Limb (tissue), 2 donors: ENCODE measurements around the gene DTNA.
A peak's percentile ranks its signal among the peaks of the same experiment; 100 is the strongest.

Experiments used
- DNase-seq, 2 donors: peaks; one replicate each; pipeline ENCODE4 v3.0.0-alpha.2; 2016; ENCODE audit errors: extremely low spot score in 2 of 2

DTNA gene

GRCh38 chr18:34805103-34805877 is 95.2 kb downstream of the DTNA start:
- no peak for DNase-seq

GRCh38 chr18:34805878-34806351 is 95.8 kb downstream of the DTNA start:
- no peak for DNase-seq

GRCh38 chr18:34806527-34806926 is 96.4 kb downstream of the DTNA start:
- DNase-seq = no peak

DNA sequence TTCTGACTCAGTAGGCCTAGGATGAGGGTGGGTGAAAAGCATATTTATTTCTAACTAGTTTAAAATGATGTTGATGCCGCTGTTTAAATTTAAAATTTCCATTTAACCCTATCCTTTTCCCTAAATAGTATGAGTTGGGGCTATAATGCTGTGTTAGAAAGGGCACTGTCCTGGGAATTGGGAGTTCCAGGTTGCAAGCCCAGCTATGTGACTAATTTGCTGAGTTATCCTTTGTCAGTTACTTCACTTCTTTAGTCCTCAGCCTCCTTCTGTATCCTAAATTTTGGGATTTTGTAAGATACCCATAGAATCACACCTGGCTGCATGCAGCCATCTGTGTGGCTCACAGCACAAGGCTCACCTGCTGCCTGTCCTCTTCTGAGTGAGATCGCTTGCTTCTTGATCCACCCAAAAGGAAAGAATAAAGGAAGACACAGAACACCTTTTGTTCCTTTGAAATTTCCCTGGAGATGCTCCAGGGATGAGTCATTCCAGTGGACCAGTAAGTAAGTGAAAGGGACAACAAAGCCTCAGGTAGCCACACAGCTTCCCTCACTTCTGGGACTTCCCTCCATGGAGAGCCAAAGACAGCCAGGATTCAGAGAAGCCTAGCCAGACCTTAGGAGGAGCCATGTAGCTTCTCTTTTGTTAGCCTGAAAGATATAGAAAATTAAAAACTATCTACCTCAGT is 97.2 kb downstream of the DTNA start:
- DNase-seq = no peak

DNA sequence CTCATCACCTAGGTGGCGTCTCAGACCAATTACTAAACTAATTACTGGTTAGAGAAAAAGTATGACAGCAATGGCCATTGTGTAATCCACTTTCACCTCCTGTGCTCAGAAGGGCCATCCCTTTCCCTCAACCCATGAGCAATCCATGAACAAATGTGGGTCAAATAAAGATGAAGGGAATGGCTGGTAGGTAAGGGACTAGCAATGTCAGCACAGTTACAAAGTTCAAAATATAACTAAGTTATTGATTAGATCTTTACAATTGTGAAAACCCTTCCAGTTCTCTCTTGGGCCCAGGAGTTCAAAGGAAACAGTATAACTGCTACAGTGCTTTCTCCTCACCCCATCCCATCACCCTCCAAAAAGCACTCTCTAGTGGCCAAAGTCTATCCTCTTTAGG is 98.3 kb downstream of the DTNA start:
- no peak for DNase-seq

GRCh38 chr18:34809451-34810072 is 99.5 kb downstream of the DTNA start:
- no peak for DNase-seq

- no peak for DNase-seq
These were observed 106.1 kb downstream of the DTNA start for GRCh38 chr18:34816183-34816582.

DNA sequence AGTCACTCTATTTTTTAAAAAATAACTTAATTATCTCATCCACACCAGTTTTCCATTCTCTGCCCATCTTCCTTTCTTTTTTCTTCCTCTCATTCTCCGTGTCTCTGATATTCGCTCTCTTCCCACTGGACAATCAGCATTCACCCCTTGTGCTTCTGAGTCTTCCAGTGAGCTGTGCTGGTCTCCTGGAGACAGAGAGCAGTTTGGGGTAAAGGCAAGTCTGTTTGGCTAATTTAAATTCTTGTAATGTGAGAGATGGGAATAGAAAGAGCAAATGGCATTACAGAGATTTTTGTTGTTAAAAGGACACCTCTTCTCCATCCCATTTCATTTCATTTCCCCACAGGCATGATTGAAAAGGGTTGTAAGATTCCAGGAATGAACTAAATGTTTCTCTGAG is 107.5 kb downstream of the DTNA start:
- no peak for DNase-seq

GRCh38 chr18:34818064-34818463 is 108.0 kb downstream of the DTNA start:
- no peak for DNase-seq

- DNase-seq = no peak
These were observed 110.4 kb downstream of the DTNA start for GRCh38 chr18:34820360-34821065.

DNA sequence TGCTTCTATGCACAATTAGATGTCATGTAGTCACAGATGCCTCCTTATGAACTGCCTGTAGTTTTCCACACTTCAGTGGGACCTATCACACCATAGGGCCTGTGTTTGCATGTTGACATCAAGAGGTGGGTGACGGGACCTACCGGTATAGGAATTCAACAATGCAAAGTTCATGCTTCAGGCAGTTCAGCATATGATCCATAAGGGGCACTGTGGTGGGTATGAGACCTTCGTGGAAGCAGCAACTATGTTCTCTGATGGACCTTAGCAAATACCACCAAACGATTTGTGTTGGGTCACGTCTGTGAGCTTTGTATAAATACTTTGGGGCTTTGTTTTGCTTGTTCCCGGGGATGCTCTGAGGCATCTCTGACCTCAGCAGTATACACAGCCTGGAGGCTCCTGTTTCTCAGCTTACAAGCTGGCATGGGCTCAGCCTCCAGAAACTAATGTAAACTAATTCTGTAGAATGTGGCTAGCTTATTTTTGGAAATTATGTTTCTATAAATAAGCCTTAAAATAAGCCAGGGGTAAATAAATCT is 111.6 kb downstream of the DTNA start:
- DNase-seq = no peak

GRCh38 chr18:34828093-34828492 is 118.0 kb downstream of the DTNA start:
- DNase-seq = no peak

GRCh38 chr18:34834897-34835296 is 124.8 kb downstream of the DTNA start:
- DNase-seq = no peak

DNA sequence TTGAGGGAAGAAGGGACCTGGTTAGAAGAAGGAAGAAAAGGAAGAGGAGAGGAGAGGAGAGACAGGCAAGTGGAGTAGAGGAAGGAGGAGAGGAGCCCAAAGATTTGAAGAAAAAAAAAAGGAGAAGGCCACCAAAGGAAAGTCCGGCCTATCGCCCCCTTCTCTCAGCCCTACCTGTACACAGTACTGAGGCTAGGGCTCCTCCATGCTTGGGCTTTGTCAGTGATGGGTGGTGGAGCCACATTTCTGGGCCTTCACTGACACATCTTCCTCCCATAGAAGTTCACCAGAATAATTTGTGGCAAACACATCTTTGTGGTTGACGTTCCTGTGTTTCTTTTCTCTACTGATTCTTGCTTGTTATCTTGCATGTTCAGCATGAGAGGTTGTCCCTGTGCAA is 125.4 kb downstream of the DTNA start:
- no peak for DNase-seq

DNA sequence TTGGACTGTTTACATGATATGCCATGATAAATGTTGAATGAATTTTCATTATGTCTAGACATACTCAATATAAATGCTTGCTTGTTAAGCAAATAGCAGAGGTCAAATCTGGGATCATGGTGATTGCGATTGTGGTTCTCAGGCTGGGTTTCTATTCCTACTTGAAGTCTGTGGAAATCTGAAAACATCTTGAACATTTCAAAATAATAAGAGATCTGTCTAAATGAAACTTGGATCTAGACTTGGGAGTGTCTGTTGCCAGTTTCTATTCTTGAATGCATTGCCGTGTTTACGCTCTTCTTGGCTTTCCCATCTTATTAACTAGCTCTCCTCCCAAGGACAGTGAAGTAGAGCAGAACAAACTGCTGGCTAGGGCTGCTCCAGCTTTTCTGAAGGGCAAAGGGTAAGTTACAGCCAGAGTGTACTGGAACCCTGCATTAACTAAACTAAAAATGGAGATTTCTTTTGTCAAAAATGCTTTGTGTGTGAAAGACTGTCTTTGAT is 127.7 kb downstream of the DTNA start:
- DNase-seq = peak in 1 of 2 donors; percentile 10

GRCh38 chr18:34838669-34839068 is 128.6 kb downstream of the DTNA start:
- no peak for DNase-seq

DNA sequence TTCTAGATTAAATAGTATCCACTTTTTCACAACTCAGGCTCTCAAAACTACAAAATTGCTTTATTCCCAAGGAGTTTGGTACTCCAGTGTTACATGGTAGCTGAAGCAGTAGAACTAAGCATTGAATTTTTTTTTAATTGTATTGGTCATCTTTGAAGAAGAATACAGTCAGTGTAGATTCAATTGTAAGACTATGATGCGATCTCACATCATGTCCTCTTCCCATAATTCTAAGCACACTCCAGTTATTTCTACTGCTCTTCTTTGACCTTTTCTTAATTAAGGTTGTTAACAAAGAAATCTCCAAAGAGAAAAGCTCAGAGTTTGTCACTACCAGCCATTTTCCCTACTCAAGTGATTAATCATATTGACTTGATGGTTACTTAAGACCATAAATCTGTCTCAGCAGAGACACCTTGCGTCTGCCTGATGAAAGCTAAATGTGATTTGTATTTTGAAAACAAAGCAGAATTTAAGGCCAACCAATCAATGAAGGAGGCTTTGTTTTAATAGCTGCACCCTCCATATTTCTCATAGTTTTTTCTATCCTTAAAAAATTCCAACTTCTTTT is 130.2 kb downstream of the DTNA start:
- DNase-seq = no peak

DNA sequence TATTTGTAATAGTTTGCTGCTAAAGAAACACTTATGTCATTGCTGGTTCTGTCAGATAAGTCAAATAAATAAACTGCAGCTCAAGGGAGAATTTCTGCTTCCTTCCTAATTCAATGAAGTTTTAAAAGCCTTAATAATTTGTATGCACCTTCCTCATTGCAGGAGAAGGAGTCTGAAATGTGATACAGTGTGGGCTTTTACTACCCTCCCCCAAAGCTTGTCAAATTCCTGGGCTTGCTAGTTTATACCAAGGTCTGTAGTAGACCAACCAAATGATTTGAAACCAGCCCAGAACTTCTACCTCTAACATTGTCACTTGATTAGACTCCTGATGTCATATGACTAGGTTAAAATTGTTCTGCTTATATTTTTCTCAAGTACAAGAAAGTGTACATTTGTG is 131.8 kb downstream of the DTNA start:
- no peak for DNase-seq

DNA sequence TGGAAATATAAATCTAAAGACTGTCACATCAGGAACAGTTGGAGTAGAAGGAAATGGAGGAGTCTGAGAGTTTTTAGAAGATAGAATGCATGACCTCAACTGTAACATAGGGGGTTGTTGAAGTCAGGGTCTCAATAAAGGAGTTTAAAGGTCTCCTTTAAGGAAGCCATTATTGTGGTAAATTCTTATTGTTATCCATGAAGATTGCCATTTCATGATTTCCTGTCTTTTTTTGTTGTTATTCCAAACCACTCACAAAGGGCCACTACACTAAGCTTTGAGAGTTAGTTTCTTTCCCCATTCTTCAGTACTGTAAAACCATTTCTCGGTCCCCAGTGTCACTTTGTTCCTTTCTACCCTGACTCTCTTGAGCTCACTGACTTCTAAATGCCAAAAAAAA is 134.0 kb downstream of the DTNA start:
- DNase-seq = no peak

DNA sequence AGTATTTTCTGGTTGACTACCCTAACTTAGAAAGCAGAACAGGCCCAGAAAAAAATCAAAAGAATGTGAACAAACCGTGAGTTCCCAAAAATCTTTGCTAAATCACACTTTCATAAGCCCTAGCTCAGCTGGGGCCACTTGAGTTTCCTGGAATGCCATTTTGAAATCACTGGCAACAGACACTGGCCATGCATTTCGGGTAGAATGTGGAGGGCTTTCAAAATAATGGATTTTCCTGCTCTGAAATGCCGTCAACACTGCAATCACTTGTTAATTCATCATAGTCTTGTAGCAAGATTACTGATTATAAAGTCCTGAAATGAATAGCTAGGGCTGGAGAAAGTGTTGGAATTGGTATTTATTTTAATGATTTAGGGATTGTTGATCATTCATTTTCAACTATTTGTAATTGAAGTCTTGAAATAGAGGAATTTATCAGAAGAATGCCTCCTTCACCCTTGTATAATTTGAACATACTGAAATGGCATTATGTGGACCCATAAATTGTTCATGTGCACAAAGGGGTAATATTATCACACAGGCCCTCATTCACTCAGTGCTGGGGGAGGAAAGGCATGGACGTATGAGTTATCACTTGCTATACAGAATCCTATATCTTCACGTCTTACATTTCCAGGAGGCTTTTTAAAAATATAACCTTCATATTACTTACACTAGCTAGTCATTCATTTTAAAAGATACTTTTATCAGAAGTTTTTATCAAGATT is 134.8 kb downstream of the DTNA start:
- DNase-seq = no peak
